ENCODE data around the gene GNA12.

GNA12 gene

DNA sequence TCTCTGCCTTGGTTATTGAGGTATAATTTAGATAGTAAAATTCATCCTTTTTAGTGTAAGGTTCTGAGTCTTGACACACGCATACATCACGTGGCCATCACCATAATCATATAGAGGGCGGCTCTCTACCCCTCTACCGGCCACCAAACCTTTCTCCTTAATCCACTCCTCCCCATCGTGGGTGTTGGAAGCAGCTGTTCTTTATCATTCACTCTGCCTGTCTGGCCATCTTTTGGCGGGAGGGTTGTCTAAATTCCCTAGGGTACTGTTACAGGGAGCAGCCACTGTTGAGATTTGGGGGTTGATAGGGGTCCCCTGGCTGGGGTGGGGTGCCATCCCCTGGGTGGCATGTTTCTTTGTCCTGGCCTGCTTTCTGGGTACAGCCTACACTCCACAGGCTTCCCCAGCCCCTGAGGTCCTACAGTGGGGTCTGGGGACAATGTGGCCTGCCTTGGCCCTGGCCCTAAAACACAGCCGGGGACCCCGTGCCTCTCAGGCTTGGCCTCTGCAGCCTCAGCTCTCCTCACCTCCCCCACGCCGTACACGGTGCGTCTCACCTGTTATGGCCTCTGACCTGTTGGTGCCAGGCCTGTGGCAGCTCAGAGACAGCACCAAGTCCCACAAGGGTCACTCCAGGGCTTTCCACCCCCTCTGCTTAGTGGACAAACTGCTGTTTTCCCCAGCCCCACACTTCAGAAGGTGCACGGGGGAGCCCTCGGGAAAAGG lies 138.6 kb downstream of the GNA12 start:
- Histone ChIP-seq H3K27ac (ENCODE audit: low read depth, low read length) (no peak overlapping the region), H2AFZ (ENCODE audit: low read depth, low read length, severe bottlenecking) (no peak overlapping the region), H3F3A (ENCODE audit: insufficient read depth) (peaks cover 8% of the 10 kb centered on the region), H3K9me3 (ENCODE audit: insufficient read depth, low read length) (no peaks in the 10 kb centered on the region), H3K36me3 (ENCODE audit: low read length) (no peaks in the 10 kb centered on the region), H3K79me2 (ENCODE audit: insufficient read depth, low read length) (no peaks in the 10 kb centered on the region), H3K9ac (ENCODE audit: low read length) (no peak overlapping the region), H3K4me3 (ENCODE audit: insufficient read depth, low read length, poor library complexity, severe bottlenecking) (no peak overlapping the region), H3K9me2 (replicated peaks; ENCODE audit: insufficient read depth, low read length) (no peaks in the 10 kb centered on the region), H3K4me2 (ENCODE audit: low read depth, low read length, poor library complexity, severe bottlenecking) (no peak overlapping the region), H4K20me1 (ENCODE audit: low read depth, low read length) (no peaks in the 10 kb centered on the region), H3K27me3 (ENCODE audit: low read length) (no peaks in the 10 kb centered on the region)
- TF ChIP-seq EZH2phosphoT487 (conservative IDR thresholded peaks at IDR 0.05; ENCODE audit: low read length): no peak
- TF ChIP-seq, protein P1, sequence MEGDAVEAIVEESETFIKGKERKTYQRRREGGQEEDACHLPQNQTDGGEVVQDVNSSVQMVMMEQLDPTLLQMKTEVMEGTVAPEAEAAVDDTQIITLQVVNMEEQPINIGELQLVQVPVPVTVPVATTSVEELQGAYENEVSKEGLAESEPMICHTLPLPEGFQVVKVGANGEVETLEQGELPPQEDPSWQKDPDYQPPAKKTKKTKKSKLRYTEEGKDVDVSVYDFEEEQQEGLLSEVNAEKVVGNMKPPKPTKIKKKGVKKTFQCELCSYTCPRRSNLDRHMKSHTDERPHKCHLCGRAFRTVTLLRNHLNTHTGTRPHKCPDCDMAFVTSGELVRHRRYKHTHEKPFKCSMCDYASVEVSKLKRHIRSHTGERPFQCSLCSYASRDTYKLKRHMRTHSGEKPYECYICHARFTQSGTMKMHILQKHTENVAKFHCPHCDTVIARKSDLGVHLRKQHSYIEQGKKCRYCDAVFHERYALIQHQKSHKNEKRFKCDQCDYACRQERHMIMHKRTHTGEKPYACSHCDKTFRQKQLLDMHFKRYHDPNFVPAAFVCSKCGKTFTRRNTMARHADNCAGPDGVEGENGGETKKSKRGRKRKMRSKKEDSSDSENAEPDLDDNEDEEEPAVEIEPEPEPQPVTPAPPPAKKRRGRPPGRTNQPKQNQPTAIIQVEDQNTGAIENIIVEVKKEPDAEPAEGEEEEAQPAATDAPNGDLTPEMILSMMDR (IDR thresholded peaks at IDR 0.05; ENCODE audit: insufficient read depth, low read length, poor library complexity, severe bottlenecking): no peak

DNA sequence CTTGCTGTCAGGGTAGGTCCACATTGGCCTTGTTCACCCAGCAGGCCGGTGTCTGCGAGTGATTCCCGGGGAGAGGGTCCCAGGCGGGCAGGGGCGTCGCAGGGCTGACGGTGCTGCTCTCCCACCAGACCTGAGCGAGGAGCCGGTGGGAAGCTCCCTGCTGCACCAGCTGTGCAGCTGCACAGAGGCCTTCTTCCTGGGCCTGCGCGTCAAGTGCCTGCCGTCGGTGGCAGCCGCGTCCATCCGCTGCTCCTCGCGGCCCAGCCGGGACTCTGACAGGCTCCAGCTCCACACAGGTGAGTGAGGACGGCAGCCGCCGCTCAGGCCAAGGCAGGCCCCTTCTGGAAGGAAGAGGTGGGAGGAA lies 141.5 kb downstream of the GNA12 start:
- H3K9me3 ChIP-seq (ENCODE audit: insufficient read depth, low read length): no peaks in the 10 kb centered on the region
- no peaks in the 10 kb centered on the region for H3K79me2 ChIP-seq (ENCODE audit: insufficient read depth, low read length)
- no peak overlapping the region for H3K9ac ChIP-seq (ENCODE audit: low read length)
- no peak overlapping the region for H2AFZ ChIP-seq (ENCODE audit: low read depth, low read length, severe bottlenecking)
- H3F3A ChIP-seq (ENCODE audit: insufficient read depth): peaks cover 18% of the 10 kb centered on the region
- no peak overlapping the region for H3K27ac ChIP-seq (ENCODE audit: low read depth, low read length)
- H3K4me3 ChIP-seq (ENCODE audit: insufficient read depth, low read length, poor library complexity, severe bottlenecking): no peak overlapping the region
- H3K9me2 ChIP-seq (replicated peaks; ENCODE audit: insufficient read depth, low read length): no peaks in the 10 kb centered on the region
- H4K20me1 ChIP-seq (ENCODE audit: low read depth, low read length): no peaks in the 10 kb centered on the region
- H3K36me3 ChIP-seq (ENCODE audit: low read length): no peaks in the 10 kb centered on the region
- no peak overlapping the region for H3K4me2 ChIP-seq (ENCODE audit: low read depth, low read length, poor library complexity, severe bottlenecking)
- no peak for TF ChIP-seq EZH2phosphoT487 (conservative IDR thresholded peaks at IDR 0.05; ENCODE audit: low read length)
- TF ChIP-seq, protein P1 (IDR thresholded peaks at IDR 0.05; ENCODE audit: insufficient read depth, low read length, poor library complexity, severe bottlenecking): no peak
- no peaks in the 10 kb centered on the region for H3K27me3 ChIP-seq (ENCODE audit: low read length)

DNA sequence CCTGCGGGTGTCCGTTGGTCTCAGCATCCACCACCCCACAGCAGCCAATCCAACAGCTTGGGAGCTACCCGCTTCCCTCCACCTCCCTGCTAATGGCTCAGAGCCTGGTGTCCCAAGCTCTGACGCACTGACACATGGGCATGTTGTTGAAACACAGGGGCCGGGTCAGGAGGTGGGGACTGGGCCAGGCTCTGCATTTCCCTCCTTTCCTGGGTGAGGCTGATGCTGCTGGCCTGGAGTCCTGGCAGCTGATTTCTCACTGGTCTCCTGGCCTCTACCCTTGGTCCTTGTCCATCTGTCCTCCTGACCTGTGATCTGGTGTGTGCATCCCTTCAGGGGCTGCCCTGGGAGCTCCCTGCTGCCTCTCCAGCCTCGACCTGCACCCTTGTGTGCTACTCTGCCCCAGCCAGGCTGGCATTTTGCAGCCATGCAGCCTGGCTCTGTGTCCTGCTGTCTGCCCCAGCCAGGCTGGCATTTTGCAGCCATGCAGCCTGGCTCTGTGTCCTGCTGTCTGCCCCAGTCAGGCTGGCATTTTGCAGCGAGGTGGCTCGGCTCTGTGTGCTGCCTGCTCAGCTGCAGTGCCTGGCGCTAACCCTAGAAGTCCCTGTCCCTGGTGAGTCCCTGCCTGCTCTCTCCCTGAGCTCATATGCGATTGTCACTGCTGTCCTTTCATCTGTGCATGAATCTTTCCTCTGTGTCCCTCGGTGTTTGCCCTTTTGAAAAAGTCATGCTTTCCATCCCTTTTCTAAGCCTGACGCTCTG lies 142.1 kb downstream of the GNA12 start:
- no peak for TF ChIP-seq EZH2phosphoT487 (conservative IDR thresholded peaks at IDR 0.05; ENCODE audit: low read length)
- TF ChIP-seq, protein P1 (IDR thresholded peaks at IDR 0.05; ENCODE audit: insufficient read depth, low read length, poor library complexity, severe bottlenecking): no peak
- no peak overlapping the region for H3K27ac ChIP-seq (ENCODE audit: low read depth, low read length)
- no peaks in the 10 kb centered on the region for H4K20me1 ChIP-seq (ENCODE audit: low read depth, low read length)
- H3K27me3 ChIP-seq (ENCODE audit: low read length): no peaks in the 10 kb centered on the region
- no peaks in the 10 kb centered on the region for H3K36me3 ChIP-seq (ENCODE audit: low read length)
- H3K4me3 ChIP-seq (ENCODE audit: insufficient read depth, low read length, poor library complexity, severe bottlenecking): no peak overlapping the region
- no peak overlapping the region for H3K4me2 ChIP-seq (ENCODE audit: low read depth, low read length, poor library complexity, severe bottlenecking)
- no peak overlapping the region for H2AFZ ChIP-seq (ENCODE audit: low read depth, low read length, severe bottlenecking)
- no peaks in the 10 kb centered on the region for H3K79me2 ChIP-seq (ENCODE audit: insufficient read depth, low read length)
- no peak overlapping the region for H3K9ac ChIP-seq (ENCODE audit: low read length)
- no peaks in the 10 kb centered on the region for H3K9me3 ChIP-seq (ENCODE audit: insufficient read depth, low read length)
- no peaks in the 10 kb centered on the region for H3K9me2 ChIP-seq (replicated peaks; ENCODE audit: insufficient read depth, low read length)
- peaks cover 20% of the 10 kb centered on the region for H3F3A ChIP-seq (ENCODE audit: insufficient read depth)

All from SU-DHL-6 (cell line).